Endothelial cell of umbilical vein (primary cell): ENCODE data around the gene AJAP1. TPM values are rescaled to one million over a fixed set of nuclear protein-coding genes. Genes with fewer than 3 reads are reported as not detected.

ENCODE experiments used
- BruUV-seq: library from RNA; stranded (reverse); fragments of 400-500 nt; replicated peaks from 2 replicates; lab custom pipeline; 2021; lab: Mats Ljungman, UMichigan
- CTCF ChIA-PET: fragments of 300-600, 350-600 bp; sonication (Branson Sonifier 250); formaldehyde crosslinking; loops from one replicate; lab custom pipeline; 2021; ENCODE audit warnings: antibody characterized with exemption, inconsistent platforms; lab: Charles Lee
- POLR2A ChIA-PET: fragments of 300-600, 350-600 bp; sonication (Branson Sonifier 250); formaldehyde crosslinking; loops from one replicate; lab custom pipeline; 2021; ENCODE audit warnings: antibody characterized with exemption, inconsistent platforms; lab: Charles Lee
- DNase-seq: peaks from one replicate; pipeline ENCODE4 v3.0.0-alpha.2; 2011; ENCODE audit warnings: low read depth, low spot score
- FAIRE-seq: peaks from 2 replicates; lab custom pipeline; 2011; peaks lifted over from hg19 to GRCh38; lab: Jason Lieb, UNC
- H2AFZ ChIP-seq: 2 replicates; pipeline ENCODE4 v1.6.0; 2012; ENCODE audit warnings: low read depth, low read length, control low read depth, inconsistent platforms
- H3K27ac ChIP-seq: 2 replicates; pipeline ENCODE4 v1.5.1; 2011; ENCODE audit warnings: low read depth, mild to moderate bottlenecking, control low read depth, low read length, moderate library complexity; ENCODE audit not compliant: insufficient read depth
- H3K27me3 ChIP-seq, 2 experiments: 2 replicates each; pipeline versions ENCODE4 v1.6.0 to v1.6.1; 2011; ENCODE audit warnings: low read length in 2 of 2, mixed read lengths in 1 of 2; ENCODE audit not compliant: control insufficient read depth in 2 of 2, insufficient read depth in 2 of 2
- H3K36me3 ChIP-seq, 2 experiments: 2 replicates in 1 of 2; 3 replicates in 1 of 2; pipeline ENCODE4 v1.5.1; 2011; ENCODE audit warnings: low read length in 2 of 2, mild to moderate bottlenecking in 1 of 2, moderate library complexity in 1 of 2; ENCODE audit not compliant: control insufficient read depth in 2 of 2, insufficient read depth in 2 of 2; ENCODE audit errors: extremely low read depth in 1 of 2
- H3K4me1 ChIP-seq: 3 replicates; pipeline ENCODE4 v1.5.1; 2011; ENCODE audit warnings: mild to moderate bottlenecking, low read length; ENCODE audit not compliant: control insufficient read depth, insufficient read depth; ENCODE audit errors: extremely low read depth
- H3K4me2 ChIP-seq: 2 replicates; pipeline ENCODE4 v1.6.1; 2011; ENCODE audit warnings: low read length, control low read depth, mixed read lengths; ENCODE audit not compliant: insufficient read depth
- H3K4me3 ChIP-seq, 3 experiments: fragments of 200-600 bp in 1 of 3; sonication (generic), shearing (Covaris generic) in 1 of 3; replicated peaks in 1 of 3; 2 replicates each; pipeline ENCODE4 v1.5.1; 2011 to 2016; ENCODE audit warnings: control low read depth in 3 of 3, low read length in 3 of 3, mild to moderate bottlenecking in 2 of 3, inconsistent platforms in 1 of 3, low read depth in 1 of 3, moderate library complexity in 1 of 3; ENCODE audit not compliant: insufficient read depth in 1 of 3
- H3K79me2 ChIP-seq: 2 replicates; pipeline ENCODE4 v1.6.0; 2012; ENCODE audit warnings: low read length, inconsistent platforms; ENCODE audit not compliant: control insufficient read depth, insufficient read depth
- H3K9ac ChIP-seq: replicated peaks from 2 replicates; pipeline ENCODE3; 2011; ENCODE audit warnings: low read length, control low read depth; ENCODE audit not compliant: insufficient read depth; ENCODE audit errors: extremely low read depth
- H3K9me1 ChIP-seq: replicated peaks from 3 replicates; pipeline ENCODE4 v1.6.0; 2011; ENCODE audit warnings: mild to moderate bottlenecking, low read length; ENCODE audit not compliant: control insufficient read depth, insufficient read depth; ENCODE audit errors: extremely low read depth
- H3K9me3 ChIP-seq: replicated peaks from 2 replicates; pipeline ENCODE4 v1.5.1; 2012; ENCODE audit warnings: low read length, inconsistent platforms; ENCODE audit not compliant: control insufficient read depth, insufficient read depth
- H4K20me1 ChIP-seq: replicated peaks from 2 replicates; pipeline ENCODE3; 2011; ENCODE audit warnings: mild to moderate bottlenecking, low read length; ENCODE audit not compliant: control insufficient read depth, insufficient read depth; ENCODE audit errors: extremely low read depth
- CTCF ChIP-seq, 2 donors: IDR thresholded peaks; 1 replicate in 1 of 2; 2 replicates in 1 of 2; pipeline ENCODE4 v1.5.1; 2011; ENCODE audit warnings: low read length in 2 of 2, mild to moderate bottlenecking in 2 of 2, moderate library complexity in 2 of 2, control low read depth in 1 of 2, inconsistent platforms in 1 of 2, low read depth in 1 of 2; ENCODE audit not compliant: insufficient read depth in 1 of 2; ENCODE audit errors: extremely low read depth in 1 of 2
- EZH2 ChIP-seq: IDR thresholded peaks from 2 replicates; pipeline ENCODE4 v1.6.1; 2012; ENCODE audit warnings: borderline replicate concordance, low read depth, mild to moderate bottlenecking, moderate library complexity, low read length, inconsistent platforms; ENCODE audit not compliant: severe bottlenecking
- FOS ChIP-seq: IDR thresholded peaks from 2 replicates; pipeline ENCODE4 v1.6.1; 2011; ENCODE audit warnings: mild to moderate bottlenecking, low read length, moderate library complexity, borderline replicate concordance; ENCODE audit not compliant: insufficient read depth
- GATA2 ChIP-seq: IDR thresholded peaks from 2 replicates; pipeline ENCODE4 v1.7.0; 2011; ENCODE audit warnings: low read depth, mild to moderate bottlenecking, moderate library complexity, mixed read lengths, low read length; ENCODE audit not compliant: insufficient read length, insufficient read depth
- JUN ChIP-seq: IDR thresholded peaks from 2 replicates; pipeline ENCODE4 v1.6.1; 2011; ENCODE audit warnings: borderline replicate concordance, low read depth; ENCODE audit not compliant: insufficient read length, insufficient read depth
- MAX ChIP-seq: IDR thresholded peaks from 2 replicates; pipeline ENCODE4 v1.6.1; 2011; ENCODE audit not compliant: insufficient read depth, insufficient read length
- MYC ChIP-seq: IDR thresholded peaks from one replicate; pipeline ENCODE4 v1.6.1; 2011; ENCODE audit warnings: mild to moderate bottlenecking, low read depth, low read length
- POLR2A ChIP-seq: IDR thresholded peaks from 2 replicates; pipeline ENCODE4 v1.6.1; 2012; ENCODE audit warnings: low read depth, mild to moderate bottlenecking, control low read depth, low read length
- POLR2AphosphoS5 ChIP-seq: IDR thresholded peaks from 2 replicates; pipeline ENCODE4 v1.6.1; 2012; ENCODE audit warnings: low read depth, mild to moderate bottlenecking, control low read depth, low read length, moderate library complexity; ENCODE audit not compliant: insufficient read depth
- dilution Hi-C: fragments of 300-500 bp; cut with MboI; formaldehyde crosslinking; loops from one replicate; pipeline ENCODE4 v1.15.0; 2019; ENCODE audit warnings: low sequenced_read_pairs; ENCODE audit not compliant: extremely low pct_ligation_motif_present
- intact Hi-C: fragments of 100-400 bp; cut with micrococcal nuclease; formaldehyde crosslinking; loops from one replicate; pipeline ENCODE4 v1.10.0; 2022
- polyA plus RNA-seq, 4 experiments: library from polyadenylated mRNA; depleted of rRNA in 3 of 4; stranded (reverse) in 3 of 4; unstranded in 1 of 4; fragments of >200 nt; gene quantifications; 2 replicates each; pipeline versions ENCODE4 v1.2.1 to v1.2.3, GENCODE V29; 2011 to 2012; ENCODE audit warnings: missing spikeins in 1 of 4
- total RNA-seq: library from RNA; stranded (reverse); gene quantifications from 2 replicates; pipeline ENCODE4 v1.2.3, GENCODE V29; 2021

AJAP1 gene
- total and polyA plus RNA-seq, 2 donors (not counting 3 experiments of a cell fraction or from before 2014, with no cell fraction given): not detected

GRCh38 chr1:4729090-4729471 lies 74.7 kb downstream of the AJAP1 start:
- H3K27ac ChIP-seq: no peak overlapping the region
- BruUV-seq: no TSS peak
- no peaks in the 10 kb centered on the region for H3K79me2 ChIP-seq
- no peaks in the 10 kb centered on the region for H3K9me1 ChIP-seq
- CTCF ChIA-PET: no interaction called here
- intact Hi-C loops (no loop called here), dilution Hi-C loops (no loop called here)
- H3K4me3 ChIP-seq: no peak overlapping the region
- POLR2A ChIA-PET: no interaction called here
- peaks cover under 1% of the 10 kb centered on the region for H3K9me3 ChIP-seq
- no peak for TF ChIP-seq EZH2
- no peak for TF ChIP-seq MAX
- no peak for TF ChIP-seq POLR2A
- TF ChIP-seq GATA2: no peak
- TF ChIP-seq FOS: no peak
- no peak for TF ChIP-seq POLR2AphosphoS5
- no peak for TF ChIP-seq CTCF (IDR thresholded peaks at IDR 0.05; ENCODE audit: extremely low read depth in 1 of 2, insufficient read depth in 1 of 2, low read depth in 1 of 2, low read length in 2 of 2)
- no peak for TF ChIP-seq JUN
- TF ChIP-seq MYC: no peak
- no peaks in the 10 kb centered on the region for H4K20me1 ChIP-seq
- FAIRE-seq (no peak), DNase-seq (no peak)
- H3K4me1 ChIP-seq: no peaks in the 10 kb centered on the region
- H3K36me3 ChIP-seq: no peaks in the 10 kb centered on the region
- no peak overlapping the region for H3K4me2 ChIP-seq
- H3K9ac ChIP-seq: no peak overlapping the region
- no peak overlapping the region for H2AFZ ChIP-seq
- no peaks in the 10 kb centered on the region for H3K27me3 ChIP-seq
